GM23338 (cell line): ENCODE results near the gene CDR2.

Source experiments
- CREB1 ChIP-seq: fragments of 250-450 bp; sonication (Bioruptor Pico); IDR thresholded peaks from 2 replicates; pipeline ENCODE4 v1.5.0; 2020; ENCODE audit warnings: low read depth, mild to moderate bottlenecking, moderate library complexity
- EZH2 ChIP-seq: fragments of 200-600 bp; sonication (generic); IDR thresholded peaks from one replicate; pipeline ENCODE4 v1.8.0; 2017; ENCODE audit warnings: antibody characterized with exemption, mild to moderate bottlenecking, low read depth; ENCODE audit not compliant: unreplicated experiment
- TF ChIP-seq, protein P1 (sequence below), 2 experiments: fragments of 200-600 bp in 1 of 2; sonication (generic) in 1 of 2; conservative IDR thresholded peaks; 2 replicates each; pipeline versions ENCODE4 v1.5.1 to v1.6.1; 2016 to 2017; ENCODE audit warnings: antibody characterized with exemption in 2 of 2, low read depth in 2 of 2, mild to moderate bottlenecking in 2 of 2, moderate library complexity in 1 of 2

GRCh38 chr16:22325598-22326368, 48.6 kb downstream of the CDR2 start:
- TF ChIP-seq, protein P1, sequence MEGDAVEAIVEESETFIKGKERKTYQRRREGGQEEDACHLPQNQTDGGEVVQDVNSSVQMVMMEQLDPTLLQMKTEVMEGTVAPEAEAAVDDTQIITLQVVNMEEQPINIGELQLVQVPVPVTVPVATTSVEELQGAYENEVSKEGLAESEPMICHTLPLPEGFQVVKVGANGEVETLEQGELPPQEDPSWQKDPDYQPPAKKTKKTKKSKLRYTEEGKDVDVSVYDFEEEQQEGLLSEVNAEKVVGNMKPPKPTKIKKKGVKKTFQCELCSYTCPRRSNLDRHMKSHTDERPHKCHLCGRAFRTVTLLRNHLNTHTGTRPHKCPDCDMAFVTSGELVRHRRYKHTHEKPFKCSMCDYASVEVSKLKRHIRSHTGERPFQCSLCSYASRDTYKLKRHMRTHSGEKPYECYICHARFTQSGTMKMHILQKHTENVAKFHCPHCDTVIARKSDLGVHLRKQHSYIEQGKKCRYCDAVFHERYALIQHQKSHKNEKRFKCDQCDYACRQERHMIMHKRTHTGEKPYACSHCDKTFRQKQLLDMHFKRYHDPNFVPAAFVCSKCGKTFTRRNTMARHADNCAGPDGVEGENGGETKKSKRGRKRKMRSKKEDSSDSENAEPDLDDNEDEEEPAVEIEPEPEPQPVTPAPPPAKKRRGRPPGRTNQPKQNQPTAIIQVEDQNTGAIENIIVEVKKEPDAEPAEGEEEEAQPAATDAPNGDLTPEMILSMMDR (conservative IDR thresholded peaks at IDR 0.05; ENCODE audit: low read depth in 2 of 2), result no peak
- TF ChIP-seq CREB1 (CRISPR knock-in tag) (no peak), EZH2 (no peak)
